HG03097 (cell line): ENCODE results near the gene CCDC116.
A peak's percentile ranks its signal among the peaks of the same experiment; 100 is the strongest.
"Not testable (repeated sequence)": the region's sequence is repeated elsewhere in the genome, so short reads cannot be mapped to it uniquely, and the experiment has no call there.

Source experiments
- ATAC-seq: cut with Tn5 transposase; IDR thresholded peaks from one replicate; pipeline ENCODE4 v1.9.1; 2021; ENCODE audit not compliant: unreplicated experiment, low FRiP score

CCDC116 gene, protein sequence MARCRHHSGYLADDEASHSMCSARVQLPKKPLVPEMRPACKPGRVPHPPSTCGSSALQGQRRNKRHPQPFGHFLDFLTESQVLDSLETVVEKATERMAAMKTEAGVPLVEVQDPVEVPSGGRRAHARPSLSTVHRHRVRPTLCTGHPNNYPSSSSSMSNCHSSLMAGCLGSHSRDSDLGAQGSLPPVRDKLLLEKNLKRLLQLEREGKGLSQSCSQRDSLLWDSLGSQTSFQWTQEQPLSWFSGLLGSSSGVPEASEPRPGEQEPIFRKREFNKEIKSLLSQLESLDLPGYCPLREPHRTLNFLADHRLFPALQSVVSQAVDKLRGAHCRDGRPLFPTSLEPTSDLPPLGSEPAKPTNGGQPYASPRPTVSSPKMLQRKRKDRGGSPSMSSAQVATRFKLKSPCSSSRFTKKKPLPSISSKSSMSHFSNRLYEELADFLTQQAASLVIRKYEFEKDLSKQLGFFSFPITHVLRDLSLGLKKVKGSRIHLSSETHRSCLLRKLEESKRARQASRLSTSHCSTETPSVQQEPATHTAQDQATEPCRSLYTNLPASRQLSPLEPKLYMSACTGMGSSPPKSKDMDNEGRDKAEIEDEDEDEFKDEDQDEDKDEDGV

DNA sequence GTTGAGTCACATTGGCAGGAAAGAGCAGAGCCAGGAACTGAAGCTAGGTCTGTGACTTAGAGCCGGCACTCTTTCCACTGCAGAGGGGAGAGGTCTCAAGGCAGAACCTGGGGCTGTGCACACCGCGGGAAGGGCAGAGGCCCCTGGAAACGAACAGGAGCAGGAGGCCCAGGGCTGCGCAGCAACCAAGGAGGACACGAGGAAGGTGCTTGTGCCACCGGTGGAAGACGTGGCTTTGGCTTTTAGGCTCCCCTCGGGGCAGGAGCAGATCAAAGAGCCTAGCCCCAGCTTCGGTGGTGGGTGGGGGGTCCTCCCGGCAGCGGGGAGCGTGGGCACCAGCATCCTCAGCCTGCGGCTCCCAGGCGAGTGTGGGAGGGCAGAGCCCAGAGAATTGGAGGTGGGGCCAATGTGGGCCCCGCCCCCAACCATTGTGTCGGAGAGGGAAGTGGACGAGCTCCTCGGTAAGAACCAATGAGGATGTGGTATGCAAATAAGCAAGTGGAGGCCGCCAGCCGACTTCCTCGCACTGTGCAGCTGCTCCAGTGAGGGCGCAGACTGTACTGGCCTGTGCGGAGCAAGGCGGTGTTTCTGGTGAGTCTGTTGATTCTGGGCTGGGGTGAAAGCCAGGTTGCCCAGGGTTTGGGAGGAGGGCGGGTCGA is at the start of gene CCDC116:
Gene CCDC116 (plus strand): TSS at position 524 of the 659 bp plus-strand sequence. CDS start 422 bp downstream, outside the sequence.
- no peak for ATAC-seq

DNA sequence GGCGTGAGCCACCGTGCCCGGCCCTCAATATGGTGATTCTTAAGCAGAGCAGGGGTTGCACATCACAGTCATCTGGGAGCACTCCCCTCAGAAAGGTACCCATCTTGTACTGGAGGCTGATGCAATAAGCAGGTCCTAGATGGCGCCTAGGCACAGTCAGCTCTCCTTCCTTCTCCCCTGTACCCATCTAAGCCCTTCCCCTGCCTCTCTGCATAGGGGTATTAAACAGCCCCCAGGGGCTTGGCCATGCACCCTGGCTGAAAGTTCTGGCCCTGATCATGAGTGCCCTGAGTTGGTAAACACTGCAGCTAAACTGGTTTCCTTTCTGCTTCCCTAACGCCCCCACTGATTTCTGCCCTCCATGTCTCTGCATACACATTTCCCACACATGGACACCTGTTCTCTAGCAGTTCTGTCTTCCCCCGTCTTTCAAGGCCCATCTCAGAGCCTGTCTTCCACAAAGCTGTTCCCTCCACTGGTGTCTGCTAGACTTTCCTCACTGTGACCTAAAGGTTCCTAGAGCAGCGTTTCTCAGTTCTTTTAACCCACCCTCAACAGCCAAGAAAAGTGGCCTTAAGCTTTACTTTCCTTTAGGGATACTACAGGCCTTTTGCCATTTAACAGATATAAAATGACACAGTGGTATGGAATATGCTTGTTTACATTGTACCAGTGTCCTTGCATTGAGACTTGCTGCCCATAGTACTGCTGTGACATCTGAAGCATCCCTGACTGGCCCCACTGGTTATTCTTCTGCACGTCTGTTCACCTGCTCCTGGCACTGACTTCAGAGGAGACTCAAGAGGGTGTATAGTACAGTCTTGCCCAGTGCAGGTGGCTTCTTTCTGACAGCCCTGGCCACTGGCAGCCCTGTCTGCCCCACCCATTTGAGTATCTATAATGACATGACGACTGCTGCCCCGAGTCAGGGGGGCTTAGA is 49.5 kb upstream of the CCDC116 start:
- ATAC-seq = no peak

DNA sequence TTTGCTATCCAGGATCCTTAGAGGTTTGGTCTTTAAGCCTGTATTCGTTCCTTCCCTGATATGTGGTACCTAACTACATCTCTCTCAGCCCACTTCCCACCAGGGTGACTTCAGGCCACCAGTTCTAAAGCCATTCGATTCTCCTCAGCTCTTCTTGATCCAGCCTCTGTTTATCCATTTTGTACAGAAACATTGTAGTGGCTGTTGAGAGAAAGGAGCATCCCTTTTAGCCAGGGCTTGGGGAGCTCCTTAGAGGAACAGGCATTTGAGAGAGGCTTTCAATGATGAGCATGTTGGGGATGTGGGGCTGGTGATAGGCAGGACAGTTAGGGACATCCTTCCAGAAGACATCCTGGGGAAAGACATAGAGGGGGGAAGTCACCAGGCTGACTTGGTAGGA is 47.2 kb upstream of the CCDC116 start:
- ATAC-seq = no peak

DNA sequence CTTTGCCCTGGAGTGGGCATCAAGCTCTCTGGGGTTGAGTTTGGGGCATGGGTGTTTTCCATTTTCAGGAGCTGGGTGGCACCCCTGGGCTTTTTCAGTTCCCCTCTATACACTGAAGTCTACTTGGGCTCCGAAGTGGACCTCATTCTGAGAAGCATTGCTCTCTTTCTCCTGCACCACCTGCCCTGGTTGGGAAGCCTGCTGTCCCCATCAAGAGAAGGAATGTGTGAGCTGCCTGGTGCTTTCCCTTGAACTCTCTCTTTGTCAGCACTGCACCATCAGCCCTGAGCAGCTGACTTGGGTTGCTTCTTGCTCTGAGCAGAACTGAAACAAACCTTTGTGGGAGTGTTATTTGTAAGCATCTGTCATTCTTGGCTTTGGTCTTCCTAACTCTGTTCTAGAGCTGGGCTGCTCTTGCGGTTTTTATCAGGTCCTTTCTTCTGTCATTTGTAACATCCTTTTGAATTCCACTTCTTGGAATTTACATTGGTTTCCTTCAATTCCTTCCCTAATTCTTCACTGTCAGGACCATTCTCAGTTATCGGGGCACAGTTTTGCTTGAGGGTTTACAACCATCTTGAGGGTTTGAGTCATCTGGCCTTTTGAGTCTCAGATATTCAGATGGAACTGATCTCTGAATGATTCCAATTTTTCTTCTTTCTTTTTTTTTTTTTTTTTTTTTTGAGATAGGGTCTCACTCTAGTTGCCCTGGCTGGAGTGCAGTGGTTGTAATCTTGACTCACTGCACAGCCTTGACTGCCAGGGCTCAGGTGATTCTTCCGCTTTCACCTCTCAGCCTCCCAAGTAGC is 44.6 kb upstream of the CCDC116 start:
- ATAC-seq = peak; percentile 83

DNA sequence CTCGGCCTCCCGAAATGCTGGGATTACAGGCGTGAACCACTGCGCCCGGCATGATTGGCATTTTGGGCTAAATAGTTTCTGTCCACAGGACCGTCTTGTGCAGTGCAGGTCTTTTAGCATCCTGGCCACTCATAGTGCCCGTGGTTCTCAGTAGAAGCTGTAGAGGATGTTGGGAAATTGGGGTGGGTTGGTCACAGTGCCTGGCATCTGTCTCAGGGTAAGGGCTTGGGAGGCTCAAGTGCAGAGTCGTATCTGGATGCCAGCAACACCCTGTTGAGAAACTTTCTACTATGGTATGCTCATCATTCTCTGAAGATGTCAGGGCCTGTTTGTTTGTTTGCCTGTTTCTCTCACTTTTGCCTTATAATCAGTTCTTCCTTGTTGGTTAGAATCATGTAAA is 43.2 kb upstream of the CCDC116 start:
- ATAC-seq = no peak

DNA sequence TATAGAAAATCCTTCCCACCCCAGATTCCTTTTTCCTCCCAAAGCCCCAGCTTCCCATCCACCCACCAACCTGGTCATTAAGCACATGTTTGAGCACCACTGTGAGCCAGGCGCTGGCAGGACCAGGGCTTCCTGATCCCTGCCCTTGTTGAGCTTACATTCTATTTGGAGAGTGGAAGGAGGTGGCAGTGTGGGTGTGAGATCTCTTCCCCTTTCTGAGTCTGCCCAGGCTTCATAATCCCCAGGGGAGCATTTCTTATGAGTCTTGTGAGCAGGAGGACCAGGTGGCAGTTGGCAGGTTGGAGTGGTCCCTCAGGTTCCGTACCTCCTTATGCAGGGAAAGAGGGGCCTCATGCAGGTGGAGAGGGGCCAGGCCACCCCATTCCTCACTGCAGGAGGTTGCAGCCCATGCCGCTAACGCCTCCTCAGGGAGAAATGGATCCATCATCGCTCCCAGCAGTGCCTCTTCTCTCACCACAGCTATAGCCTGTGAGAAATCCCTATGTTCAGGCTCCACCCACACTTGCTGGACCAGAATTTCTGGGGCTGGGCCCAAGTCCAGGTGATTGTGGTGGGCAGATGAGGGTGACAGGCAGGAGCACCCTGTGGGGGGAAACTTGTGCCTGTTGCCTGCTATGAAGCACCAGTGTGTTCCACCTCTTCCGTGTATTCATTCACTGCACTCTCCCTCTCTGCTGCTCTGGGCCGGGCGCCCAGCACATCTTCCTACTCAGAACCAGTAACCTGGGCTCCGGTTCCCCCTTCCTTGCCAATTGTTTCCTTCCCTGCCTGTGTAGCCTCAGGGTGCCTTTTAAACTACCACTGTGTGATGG is 41.5 kb upstream of the CCDC116 start:
- no peak for ATAC-seq

DNA sequence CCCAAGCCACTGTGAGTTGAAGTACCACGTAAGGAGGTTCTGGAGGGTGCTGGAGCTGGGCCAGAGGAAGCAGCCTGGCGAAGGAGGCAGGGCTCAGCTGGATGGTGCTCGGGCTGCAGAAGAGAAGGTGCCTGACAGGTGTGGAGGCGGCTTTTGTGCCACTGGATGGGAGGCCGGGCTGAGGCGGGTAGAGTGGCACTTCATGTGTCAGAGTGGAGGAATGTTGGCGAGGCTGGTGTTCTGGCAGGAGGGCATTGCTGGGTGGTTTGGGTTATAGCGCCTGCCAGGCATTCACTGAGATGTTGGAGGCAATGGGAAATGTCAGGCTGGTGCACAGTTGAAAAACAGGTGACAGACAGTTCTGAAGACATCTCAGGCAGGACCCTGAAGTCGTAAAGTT is 40.9 kb upstream of the CCDC116 start:
- no peak for ATAC-seq

DNA sequence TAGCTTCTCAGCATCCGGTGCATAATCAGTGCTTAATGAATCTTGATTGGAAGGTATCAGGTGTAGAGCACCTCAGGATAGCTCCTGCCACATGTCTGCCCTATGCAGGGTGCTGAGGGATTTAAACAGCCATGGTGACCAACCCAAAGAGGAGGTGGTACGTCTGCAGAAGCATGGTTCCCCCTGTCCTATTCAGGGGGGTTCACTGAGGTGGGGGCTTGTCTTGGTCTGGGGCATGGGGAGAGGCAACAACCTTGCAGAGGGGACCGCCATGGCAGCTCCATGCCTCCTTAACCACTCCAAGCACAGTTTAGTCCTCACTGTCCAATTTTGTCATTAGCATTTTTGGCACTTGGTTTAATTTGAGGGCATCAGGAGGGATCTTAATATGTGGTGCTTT is 40.1 kb upstream of the CCDC116 start:
- no peak for ATAC-seq

DNA sequence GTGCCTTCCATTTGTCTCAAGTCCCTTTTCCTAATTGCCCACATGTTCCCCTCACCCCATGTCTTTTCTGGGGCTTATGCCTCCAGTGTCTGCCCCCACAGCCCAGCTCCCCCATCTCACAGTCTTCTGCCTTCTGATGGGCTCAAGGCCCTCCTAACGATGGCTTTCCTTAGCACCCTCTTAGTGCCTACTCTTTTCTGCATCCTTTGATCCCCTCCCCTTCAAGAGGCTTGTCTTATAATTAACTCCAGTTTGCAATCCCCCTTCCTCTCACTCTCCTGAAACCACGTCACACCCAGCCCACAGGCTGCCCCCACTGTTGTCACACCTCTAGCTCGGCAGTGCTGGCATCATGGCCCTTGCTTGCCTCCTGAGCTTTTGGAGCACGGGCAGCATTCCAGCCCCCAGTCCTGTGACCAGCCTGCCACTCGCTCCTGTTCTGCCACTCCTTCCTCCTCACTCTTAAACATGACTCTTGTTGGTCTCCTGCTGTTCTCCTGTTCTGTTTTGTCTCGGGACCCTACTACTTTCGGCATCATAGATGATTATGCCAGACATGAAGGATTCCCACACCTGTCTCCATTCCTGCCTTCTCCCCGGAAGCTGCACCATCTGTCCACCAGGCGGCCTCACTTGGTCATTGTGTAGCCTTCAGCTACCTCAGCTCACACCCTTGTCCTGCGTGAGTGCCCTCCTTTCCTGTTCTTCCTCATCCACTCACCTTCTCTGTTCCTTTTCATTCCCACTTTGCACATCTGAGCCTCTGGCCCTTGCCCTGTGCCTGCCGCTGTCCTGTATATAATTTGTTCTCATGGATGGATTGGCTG is 38.9 kb upstream of the CCDC116 start:
- no peak for ATAC-seq

DNA sequence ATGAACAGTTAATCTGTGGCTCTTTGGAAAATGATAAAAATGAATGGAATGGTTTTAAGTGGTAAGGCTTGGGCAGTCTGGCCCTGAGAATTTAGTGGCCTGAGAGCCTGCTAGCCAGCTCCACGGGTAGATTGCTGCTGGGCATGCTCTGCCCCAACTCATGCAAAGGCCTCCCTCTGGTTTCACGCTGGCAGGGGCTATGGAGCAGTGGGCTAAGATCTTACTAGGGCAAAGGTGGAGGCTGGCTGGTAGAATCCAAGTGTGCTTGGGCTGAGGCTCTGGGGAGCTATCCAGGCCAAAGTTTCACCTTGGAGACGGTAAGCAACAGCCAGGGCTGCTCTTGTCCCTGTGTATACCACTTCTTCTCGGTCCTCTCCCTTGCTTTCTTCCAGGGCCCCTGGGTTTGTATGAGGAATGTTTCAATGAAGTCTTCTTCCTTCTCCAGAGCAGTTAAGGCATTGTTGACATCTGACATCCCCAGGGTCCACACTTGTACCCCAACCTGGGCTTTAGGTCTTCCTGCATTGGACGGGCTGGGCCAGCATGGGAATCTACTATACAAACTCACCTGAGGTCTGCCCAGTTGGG is 37.6 kb upstream of the CCDC116 start:
- no peak for ATAC-seq

DNA sequence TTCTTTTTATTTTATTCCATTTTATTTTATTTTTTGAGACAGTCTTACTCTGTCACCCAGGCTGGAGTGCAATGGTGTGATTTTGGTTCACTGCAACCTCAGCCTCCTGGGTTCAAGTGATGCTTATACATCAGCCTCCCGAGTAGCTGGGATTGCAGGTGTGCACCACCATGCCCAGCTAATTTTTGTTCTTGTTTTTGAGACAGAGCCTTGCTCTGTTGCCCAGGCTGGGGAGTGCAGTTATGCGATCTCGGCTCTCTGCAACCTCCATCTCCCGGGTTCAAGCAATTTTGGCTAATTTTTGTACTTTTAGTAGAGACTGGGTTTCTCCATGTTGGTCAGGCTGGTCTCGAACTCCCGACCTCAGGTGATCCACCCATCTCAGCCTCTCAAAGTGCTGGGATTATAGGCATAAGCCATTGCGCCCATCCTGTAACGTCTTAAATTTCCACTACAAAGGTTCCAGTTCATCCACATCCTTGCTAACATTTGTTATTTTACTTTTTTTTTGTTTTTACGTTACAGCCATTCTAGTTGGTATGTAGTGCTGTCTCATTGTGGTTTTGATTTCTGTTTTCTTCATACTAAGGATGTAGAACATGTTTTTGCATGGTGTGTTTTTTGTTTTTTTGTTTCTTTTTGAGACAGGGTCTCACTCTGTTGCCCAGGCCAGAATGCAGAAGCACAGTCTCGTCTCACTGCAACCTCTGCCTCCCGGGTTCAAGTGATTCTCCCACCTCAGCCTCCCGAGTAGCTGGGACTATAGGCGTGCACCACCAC is 36.0 kb upstream of the CCDC116 start:
- not testable (repeated sequence) for ATAC-seq

DNA sequence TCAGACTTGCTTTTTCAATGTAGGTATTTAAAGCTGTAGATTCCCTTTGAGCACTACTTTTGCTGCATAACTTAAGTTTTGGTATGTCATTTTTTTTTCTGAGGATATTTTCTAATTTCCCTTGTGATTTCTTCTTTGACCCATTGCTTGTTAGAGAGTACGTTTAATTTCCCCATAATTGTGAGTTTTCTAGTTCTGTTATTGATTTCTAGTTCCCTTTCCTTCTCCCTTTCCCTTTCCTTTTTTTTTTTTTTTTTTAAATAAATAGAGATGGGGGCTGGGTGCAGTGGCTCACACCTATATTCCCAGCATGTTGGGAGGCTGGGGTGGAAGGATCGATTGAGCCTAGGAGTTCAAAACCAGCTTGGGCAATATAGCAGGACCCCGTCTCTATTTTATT is 34.3 kb upstream of the CCDC116 start:
- ATAC-seq = no peak

DNA sequence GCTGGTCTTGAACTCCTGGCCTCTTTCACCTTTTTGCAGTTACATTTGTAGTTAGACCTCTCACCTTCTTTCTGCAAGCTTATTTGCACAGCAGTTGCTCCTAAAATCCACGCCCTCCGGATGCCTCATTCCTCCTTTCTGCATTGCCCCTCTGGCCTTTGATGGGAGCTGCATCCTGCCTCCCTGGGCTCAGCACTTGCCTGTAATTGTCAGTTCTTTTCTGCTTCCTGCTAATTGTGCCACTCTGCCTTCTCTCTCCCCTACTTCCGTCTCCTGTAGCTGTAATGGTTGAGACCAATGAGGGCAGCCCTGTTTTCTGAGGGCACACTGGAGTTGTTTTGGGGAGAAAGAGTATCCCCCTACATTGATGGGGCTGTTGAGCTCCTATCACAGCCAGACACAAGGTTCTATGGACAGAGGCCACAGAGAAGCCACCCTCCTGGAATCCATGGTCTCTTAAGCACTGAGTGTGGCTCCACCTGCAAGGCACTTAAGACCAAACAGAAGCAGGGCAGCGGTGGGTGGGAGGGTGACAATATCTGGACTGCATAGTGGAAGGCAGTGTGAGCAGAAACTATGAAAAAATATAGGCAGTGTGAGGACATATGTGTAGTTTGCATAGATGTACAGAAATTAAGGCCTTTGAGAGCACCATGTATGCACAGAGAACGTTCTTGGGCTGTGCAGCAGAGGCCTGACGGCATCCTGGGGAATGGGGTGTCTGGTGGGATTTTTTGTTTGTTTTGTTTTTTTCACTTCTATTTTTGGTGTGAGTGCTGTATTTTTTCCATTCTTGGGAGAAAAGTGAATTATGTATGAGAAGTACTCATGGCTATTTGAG is 33.3 kb upstream of the CCDC116 start:
- ATAC-seq = no peak

DNA sequence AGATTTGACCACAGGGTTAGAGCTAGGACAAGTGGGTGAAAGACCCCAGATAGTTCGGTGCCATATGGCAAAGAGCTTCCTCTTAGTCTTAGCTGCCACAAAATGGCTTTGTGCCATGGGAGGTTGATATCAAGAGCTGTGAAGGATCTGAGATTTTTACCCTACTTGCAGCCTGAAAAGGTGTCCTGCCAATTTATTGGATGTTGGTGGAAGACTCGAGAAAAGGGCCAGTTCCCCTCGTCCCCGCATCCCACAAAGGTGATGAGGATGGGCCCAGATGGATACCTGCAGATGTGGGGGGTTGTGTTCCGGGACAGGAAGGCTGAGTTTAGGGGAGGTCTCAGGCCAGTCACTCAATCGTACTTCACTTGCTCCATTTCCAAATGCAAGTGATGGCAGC is 30.0 kb upstream of the CCDC116 start:
- no peak for ATAC-seq

DNA sequence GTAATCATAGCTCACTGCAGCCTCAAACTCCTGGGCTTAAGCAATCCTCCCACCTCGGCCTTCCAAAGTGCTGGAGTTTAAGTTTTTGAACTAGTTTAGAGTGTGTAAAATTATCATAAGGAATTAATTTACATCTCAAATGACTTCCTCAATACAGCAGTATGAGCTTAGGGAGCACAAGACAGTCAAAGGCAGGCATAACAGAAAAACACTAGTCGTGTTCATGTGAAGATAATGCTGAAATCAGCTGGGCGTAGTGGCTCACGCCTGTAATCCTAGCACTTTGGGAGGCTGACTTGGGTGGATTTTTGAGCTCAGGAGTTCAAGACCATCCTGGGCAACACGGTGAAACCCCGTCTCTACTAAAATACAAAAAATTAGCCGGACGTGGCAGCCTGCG is 28.6 kb upstream of the CCDC116 start:
- ATAC-seq = no peak

DNA sequence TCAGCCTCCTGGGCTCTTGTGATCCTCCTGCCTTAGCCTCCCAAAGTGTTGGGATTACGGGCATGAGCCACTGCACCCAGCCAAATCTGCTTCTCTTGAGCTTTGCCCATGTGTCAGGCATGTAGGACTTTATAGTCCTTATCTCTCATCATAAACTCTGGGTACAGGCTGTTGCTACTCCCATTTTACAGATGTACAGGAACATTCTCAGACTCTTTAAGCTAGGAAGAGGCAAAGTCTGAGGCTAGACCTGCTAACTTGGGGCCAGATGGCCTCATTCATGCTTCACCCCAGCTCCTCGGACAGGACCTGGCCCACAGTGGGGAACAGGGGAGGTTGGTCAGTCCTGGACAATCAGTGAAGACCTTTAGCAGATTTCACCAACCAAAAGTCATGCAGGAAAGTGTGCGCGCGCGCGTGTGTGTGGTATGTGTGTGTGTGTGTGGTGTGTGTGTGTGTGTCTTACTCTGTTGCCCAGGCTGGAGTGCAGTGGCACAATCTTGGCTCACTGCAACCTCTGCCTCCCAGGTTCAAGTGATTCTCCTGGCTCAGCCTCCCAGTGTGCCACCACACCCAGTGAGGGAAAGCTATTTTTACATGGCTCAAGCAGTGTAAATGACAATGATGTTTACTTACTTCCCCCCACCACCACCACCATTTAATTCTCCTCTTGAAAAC is 26.5 kb upstream of the CCDC116 start:
- no peak for ATAC-seq
